ENCODE data around the gene COBL.

GRCh38 chr7:51261117-51261835 is 55.3 kb downstream of the COBL start:
- no peak for TF ChIP-seq CTCF (conservative IDR thresholded peaks at IDR 0.05; ENCODE audit: low read depth, low read length)
- no peak for TF ChIP-seq POLR2A (IDR thresholded peaks at IDR 0.05; ENCODE audit: low read depth, low read length)
- no peak for TF ChIP-seq ELK1 (IDR thresholded peaks at IDR 0.05; ENCODE audit: borderline replicate concordance, low read depth, low read length)
- TF ChIP-seq SMC3 (IDR thresholded peaks at IDR 0.05; ENCODE audit: low read depth, low read length), result no peak
- no peak for TF ChIP-seq BHLHE40 (IDR thresholded peaks at IDR 0.05; ENCODE audit: low read depth, low read length)
- no peak for TF ChIP-seq RCOR1 (IDR thresholded peaks at IDR 0.05; ENCODE audit: insufficient replicate concordance, low read length)
- no peak for TF ChIP-seq USF2 (IDR thresholded peaks at IDR 0.05; ENCODE audit: low read depth, low read length)
- TF ChIP-seq RAD21 (IDR thresholded peaks at IDR 0.05; ENCODE audit: low read length), result no peak
- TF ChIP-seq MAFK (IDR thresholded peaks at IDR 0.05; ENCODE audit: low read depth, low read length), result no peak
- TF ChIP-seq CHD1 (IDR thresholded peaks at IDR 0.05; ENCODE audit: low read depth, low read length), result no peak
- no peak for TF ChIP-seq NFE2L2 (IDR thresholded peaks at IDR 0.05; ENCODE audit: low read depth, low read length)

Data from IMR-90 (cell line).